T-helper 9 cell (primary cell): Measurements from ENCODE around the gene CALML4.
"Not testable (repeated sequence)": the region's sequence is repeated elsewhere in the genome, so short reads cannot be mapped to it uniquely, and the experiment has no call there.

Source experiments
- DNase-seq: peaks from one replicate; pipeline ENCODE4 v3.0.0-alpha.2; 2020

Gene CALML4

DNA sequence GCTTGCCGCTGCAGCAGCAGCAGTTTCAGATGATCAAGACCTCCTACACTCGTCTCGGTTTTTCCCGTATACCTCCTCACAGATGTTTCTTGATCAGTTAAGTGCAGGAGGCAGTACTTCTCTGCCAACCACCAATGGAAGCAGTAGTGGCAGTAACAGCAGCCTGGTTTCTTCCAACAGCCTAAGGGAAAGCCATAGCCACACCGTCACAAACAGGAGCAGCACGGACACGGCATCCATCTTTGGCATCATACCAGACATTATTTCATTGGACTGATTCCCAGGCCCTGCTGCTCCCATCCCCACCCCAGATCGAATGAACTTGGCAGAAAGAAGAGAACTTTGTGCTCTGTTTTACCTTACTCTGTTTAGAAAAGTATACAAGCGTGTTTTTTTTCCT, 17.6 kb downstream of the CALML4 start:
- DNase-seq = no peak

DNA sequence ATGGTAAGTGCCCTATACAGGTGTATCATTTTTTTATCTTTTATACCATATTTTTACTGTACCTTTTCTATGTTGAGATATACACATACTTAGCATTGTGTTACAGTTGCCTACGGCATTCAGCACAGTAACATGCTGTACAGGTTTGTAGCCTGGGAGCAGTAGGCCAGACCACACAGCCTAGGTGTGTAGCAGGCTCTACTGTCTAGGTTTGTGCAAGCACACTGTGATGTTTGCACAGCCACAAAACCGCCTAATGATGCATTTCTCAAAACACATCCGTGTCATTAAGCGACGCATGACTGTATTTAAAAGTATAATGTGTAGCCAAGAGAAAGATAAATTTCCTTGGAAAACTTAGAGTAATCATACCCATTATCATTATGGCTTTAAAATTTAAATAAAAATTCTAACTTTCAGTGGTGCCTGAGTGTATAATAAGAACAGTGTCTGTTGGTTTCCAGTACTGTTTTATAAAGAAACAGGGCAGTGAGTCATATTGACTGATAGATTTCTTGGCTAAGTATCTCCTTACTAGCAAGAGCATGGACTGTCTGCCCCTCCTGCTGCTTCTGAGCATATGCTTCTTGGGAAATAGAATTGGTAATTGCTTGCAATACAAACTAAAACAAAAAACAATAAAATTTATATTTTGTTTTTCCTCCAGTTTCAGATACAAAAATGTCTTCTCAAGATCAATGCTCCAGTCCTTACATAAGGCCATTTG, 18.3 kb downstream of the CALML4 start:
- no peak for DNase-seq

DNA sequence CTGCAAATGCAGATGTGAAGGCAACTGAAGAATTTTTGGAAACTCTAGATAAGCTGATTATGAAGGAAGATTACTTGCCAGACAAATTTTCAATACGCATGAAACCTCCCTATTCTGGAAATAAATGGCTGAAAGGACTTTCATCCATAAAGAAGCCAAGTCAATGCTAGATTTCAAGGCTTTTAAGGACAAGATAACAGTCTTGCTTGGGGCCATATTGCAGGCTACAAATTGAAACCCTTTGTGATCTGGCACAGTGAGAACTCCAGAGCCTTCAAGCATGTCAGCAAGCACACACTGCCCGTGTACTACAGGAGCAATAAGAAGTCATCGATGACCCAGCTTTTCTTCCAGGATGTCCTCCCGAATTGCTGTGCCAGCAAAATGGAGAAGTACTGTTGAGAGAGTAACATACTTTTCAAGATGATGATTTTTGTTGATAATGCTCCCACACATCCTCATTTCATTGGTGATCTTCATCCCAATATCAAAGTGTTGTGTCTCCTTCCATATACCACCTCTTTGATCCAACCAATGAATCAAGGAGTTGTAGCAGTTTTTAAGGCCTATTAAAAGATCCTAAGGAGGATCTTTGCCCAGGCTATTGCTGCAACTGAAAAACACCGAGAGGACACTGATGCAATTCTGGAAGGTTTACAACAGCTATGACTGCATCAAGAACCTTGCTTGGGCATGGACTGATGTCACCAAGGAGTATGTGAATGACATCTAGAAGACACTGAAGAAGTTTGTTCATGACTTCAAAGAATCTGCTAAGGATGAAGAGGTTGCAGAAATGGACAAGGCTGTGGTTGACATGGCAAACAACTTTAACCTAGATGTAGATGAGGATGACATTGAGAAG, 20.3 kb downstream of the CALML4 start:
- no peak for DNase-seq

GRCh38 chr15:68183616-68184315, 21.4 kb downstream of the CALML4 start:
- no peak for DNase-seq

DNA sequence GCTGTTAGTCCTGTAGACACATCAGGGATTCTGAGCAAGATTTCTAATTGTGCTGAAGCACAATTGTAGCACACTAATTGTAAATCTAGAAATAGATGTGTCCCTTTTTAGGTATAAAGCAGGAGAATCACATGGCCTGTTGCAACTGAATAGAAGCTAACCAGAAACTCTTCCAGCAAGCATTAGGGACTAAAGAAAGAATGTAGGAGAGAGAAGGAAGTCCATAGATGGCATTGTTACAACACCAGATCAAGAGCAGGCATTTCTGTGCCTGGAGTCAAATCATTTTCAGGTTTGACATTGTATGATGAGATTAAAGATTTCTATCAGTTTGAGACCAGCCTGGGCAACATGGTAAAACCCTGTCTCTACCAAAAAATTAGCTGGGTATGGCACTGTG, 27.4 kb downstream of the CALML4 start:
- no peak for DNase-seq

- DNase-seq = no peak
Measured at GRCh38 chr15:68176601-68177000, 28.5 kb downstream of the CALML4 start.

DNA sequence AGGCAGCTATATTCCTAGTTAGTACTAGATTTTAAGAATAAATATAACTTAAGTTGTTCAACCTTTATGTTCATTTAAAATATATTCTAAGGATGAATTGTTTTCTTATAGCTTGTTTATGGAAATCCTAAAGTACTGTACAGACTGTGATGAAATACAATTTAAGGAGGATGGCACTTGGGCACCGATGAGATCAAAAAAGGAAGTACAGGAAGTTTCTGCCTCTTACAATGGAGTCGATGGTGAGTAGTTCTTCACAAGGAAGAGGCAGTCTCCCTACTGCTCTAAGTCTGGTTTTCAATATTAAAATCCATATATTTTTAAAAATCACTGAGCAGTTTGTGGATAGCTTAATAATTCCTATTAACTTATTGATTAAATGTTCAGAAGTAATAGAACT, 29.6 kb downstream of the CALML4 start:
- no peak for DNase-seq

GRCh38 chr15:68173119-68173518, 32.0 kb downstream of the CALML4 start:
- no peak for DNase-seq

GRCh38 chr15:68172037-68172436, 33.1 kb downstream of the CALML4 start:
- DNase-seq = not testable (repeated sequence)

- no peak for DNase-seq
Measured at GRCh38 chr15:68166847-68167246, 38.3 kb downstream of the CALML4 start.

- no peak for DNase-seq
Measured at GRCh38 chr15:68163191-68163590, 41.9 kb downstream of the CALML4 start.

GRCh38 chr15:68158046-68158628, 47.0 kb downstream of the CALML4 start:
- no peak for DNase-seq

DNA sequence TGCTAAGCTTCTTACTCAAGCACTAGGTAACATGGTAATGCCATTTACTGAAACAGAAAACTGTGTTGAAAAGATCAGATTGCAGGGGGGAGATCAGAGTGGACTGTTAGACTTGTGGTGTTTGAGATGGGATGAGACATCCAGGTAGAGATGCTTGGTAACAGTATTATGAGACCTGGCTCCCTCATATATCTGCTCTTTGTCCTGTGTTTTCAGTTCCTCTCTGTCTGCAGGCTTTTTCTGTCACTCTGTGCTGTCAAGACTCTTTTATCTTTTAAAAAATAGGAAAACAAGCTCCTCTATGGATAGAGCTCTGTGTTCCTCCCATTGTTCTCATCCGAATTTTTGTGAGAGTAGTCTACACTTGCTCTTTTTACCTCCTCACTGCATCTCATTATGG, 48.1 kb downstream of the CALML4 start:
- no peak for DNase-seq

- DNase-seq = no peak
Measured at GRCh38 chr15:68154923-68155559, 50.1 kb downstream of the CALML4 start.

DNA sequence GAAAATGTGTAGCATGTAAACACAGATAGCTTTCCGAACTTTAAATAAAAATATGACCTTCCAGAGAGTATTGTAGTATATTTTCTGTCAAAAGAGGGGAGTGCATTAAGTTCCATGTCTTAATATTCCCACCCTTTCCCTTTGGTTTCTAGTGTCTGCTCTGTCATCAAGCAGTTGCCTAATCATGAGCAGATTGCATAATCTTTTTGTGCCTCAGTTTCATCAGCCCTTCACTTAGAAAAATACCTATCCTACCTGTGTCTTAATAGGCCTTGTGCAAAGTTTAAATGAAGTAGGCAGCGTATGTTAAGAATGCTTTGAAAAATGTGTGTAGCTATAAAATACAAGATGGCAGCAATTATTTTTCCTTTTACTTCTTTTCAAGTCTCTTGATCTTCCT, 52.8 kb downstream of the CALML4 start:
- DNase-seq = no peak

DNA sequence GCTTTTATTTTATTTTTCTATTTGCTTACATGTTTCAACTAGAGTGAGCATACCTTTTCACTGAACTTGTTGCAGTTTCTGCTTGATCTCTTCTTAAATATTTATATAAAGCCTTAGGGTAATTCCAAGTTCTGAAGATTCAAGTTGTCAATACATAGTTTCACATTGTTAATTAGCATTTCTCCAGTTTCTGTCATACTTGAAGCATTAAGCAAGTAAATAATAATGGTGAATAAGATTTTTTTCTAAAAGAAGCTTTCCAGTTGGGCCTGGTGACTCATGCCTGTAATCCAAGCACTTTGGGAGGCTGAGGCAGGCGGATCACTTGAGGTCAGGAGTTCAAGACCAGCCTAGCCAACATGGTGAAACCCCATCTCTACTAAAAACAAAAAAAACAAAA, 53.9 kb downstream of the CALML4 start:
- no peak for DNase-seq

GRCh38 chr15:68150187-68150586, 54.9 kb downstream of the CALML4 start:
- DNase-seq = no peak

GRCh38 chr15:68149059-68149458, 56.1 kb downstream of the CALML4 start:
- DNase-seq = no peak

GRCh38 chr15:68148039-68148438, 57.1 kb downstream of the CALML4 start:
- DNase-seq = no peak

GRCh38 chr15:68145706-68146105, 59.4 kb downstream of the CALML4 start:
- no peak for DNase-seq

DNA sequence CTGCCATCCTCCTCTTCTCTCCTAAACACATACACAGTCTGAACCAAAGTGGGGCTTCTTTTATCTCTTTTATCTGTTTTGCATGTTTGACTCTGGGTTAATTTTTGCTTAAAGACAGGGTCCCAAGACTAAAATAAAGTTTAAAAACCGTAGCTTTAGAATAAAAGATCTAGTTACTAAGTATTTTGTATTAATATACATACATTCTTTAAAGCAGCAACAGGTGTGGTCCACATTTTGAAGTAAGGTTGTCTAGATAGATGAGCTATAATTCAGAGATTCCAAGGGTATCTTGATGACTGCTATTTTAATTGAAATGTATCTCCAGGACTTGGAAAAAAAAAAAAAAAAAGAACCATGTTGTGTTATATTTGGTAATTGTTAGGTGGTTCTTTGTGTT, 61.3 kb downstream of the CALML4 start:
- DNase-seq = no peak

GRCh38 chr15:68143129-68143528, 62.0 kb downstream of the CALML4 start:
- no peak for DNase-seq
